GM12891 (cell line): ENCODE measurements around the gene FUZ.

Source experiments
- POLR2A ChIP-seq: IDR thresholded peaks from 2 replicates; pipeline ENCODE4 v1.6.1; 2011; ENCODE audit warnings: low read depth, low read length, control low read depth
- POLR2AphosphoS5 ChIP-seq: IDR thresholded peaks from 2 replicates; pipeline ENCODE4 v1.6.1; 2011; ENCODE audit warnings: low read depth, low read length, control low read depth

DNA sequence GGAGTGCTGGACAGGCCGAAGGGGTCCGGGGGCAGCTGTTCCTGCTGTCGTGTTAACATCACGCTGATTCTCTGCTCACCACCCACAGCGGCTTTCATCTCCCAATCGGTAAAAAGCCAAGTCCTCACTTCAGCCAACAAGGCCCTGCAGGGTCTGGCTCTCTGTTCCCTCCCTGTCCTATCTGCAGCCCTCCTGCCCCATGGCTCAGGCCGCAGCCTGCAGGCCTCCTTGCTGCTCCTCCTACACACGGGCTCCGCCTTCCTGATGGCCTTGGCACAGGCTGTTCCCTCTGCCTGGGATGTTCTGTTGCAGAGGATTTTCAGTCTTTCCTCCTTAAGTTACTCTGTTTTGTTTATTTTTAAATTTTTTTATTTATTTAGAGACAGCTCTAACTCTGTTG is 22.2 kb downstream of the FUZ start:
- TF ChIP-seq POLR2AphosphoS5 (no peak), POLR2A (no peak)
